BE2C (cell line): Measurements from ENCODE around the gene KCNN3.

Experiments
- DNase-seq: peaks from one replicate; pipeline ENCODE4 v3.0.0-alpha.2; 2020
- H3K27me3 ChIP-seq: fragments of 250-450 bp; sonication (Bioruptor Pico); 2 replicates; pipeline ENCODE4 v1.5.1; 2020; ENCODE audit warnings: mild to moderate bottlenecking
- H3K36me3 ChIP-seq: fragments of 250-450 bp; sonication (Bioruptor Pico); 2 replicates; pipeline ENCODE4 v1.5.1; 2020; ENCODE audit warnings: mild to moderate bottlenecking
- H3K4me1 ChIP-seq: fragments of 250-450 bp; sonication (Bioruptor Pico); 2 replicates; pipeline ENCODE4 v1.5.1; 2020
- H3K4me3 ChIP-seq: 2 replicates; pipeline ENCODE4 v1.5.1; 2011; ENCODE audit warnings: low read depth, low read length
- H3K9me3 ChIP-seq: fragments of 250-450 bp; sonication (Bioruptor Pico); 2 replicates; pipeline ENCODE4 v1.5.1; 2020
- TF ChIP-seq, protein P1 (sequence below): IDR thresholded peaks from 2 replicates; pipeline ENCODE4 v1.5.1; 2012; ENCODE audit warnings: mild to moderate bottlenecking, low read depth, low read length

Gene KCNN3

GRCh38 chr1:154770897-154771594, 99.0 kb downstream of the KCNN3 start:
- peaks cover 12% of the 10 kb centered on the region for H3K4me1 ChIP-seq
- no peak overlapping the region for H3K4me3 ChIP-seq
- no peaks in the 10 kb centered on the region for H3K27me3 ChIP-seq
- no peaks in the 10 kb centered on the region for H3K9me3 ChIP-seq
- TF ChIP-seq, protein P1, sequence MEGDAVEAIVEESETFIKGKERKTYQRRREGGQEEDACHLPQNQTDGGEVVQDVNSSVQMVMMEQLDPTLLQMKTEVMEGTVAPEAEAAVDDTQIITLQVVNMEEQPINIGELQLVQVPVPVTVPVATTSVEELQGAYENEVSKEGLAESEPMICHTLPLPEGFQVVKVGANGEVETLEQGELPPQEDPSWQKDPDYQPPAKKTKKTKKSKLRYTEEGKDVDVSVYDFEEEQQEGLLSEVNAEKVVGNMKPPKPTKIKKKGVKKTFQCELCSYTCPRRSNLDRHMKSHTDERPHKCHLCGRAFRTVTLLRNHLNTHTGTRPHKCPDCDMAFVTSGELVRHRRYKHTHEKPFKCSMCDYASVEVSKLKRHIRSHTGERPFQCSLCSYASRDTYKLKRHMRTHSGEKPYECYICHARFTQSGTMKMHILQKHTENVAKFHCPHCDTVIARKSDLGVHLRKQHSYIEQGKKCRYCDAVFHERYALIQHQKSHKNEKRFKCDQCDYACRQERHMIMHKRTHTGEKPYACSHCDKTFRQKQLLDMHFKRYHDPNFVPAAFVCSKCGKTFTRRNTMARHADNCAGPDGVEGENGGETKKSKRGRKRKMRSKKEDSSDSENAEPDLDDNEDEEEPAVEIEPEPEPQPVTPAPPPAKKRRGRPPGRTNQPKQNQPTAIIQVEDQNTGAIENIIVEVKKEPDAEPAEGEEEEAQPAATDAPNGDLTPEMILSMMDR = no peak
- no peak for DNase-seq
- H3K36me3 ChIP-seq = no peaks in the 10 kb centered on the region

- no peak overlapping the region for H3K4me3 ChIP-seq
Measured at GRCh38 chr1:154769193-154769895, 100.7 kb downstream of the KCNN3 start.

DNA sequence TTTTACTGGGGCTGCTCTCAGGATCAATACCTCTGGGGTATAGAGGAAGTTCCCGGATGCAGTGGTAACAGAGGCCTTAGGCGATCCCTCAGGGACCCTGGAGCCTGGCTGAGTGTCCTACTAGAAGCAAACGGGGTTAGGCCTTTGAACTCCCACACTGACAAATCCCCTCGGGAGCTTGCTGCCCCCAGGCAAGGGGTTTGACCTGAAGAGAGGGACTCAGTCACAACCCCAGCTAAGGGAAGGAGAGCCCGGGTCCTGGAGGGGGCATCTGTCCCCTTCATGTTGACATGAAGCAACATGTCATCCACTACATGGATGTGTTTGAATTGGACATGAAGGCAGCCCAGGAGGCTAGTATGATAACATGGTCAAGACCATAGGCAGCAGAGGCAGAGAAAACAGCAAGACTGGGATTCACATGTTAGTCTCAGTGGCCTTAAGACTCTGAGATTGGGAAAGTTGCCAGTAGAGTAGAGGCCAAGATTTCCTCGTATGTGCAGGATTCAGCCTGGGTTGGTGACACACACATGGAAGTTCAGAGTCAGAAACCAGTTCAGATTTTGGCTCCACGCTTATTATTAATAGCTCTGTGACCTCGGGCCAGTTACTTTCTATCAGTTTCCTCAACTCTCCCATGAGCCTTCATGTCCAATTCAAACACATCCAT, 101.5 kb downstream of the KCNN3 start:
- Histone ChIP-seq H3K4me3 (no peak overlapping the region), H3K27me3 (no peaks in the 10 kb centered on the region; the same call in 1 of the 2 replicates), H3K9me3 (no peaks in the 10 kb centered on the region), H3K36me3 (no peaks in the 10 kb centered on the region), H3K4me1 (peaks cover 6% of the 10 kb centered on the region)
- no peak for DNase-seq
- TF ChIP-seq, protein P1 = no peak

More at GRCh38 chr1:154769193-154769895, 100.7 kb downstream of the KCNN3 start:
- H3K36me3 ChIP-seq = no peaks in the 10 kb centered on the region
- TF ChIP-seq, protein P1 = no peak
- no peaks in the 10 kb centered on the region for H3K9me3 ChIP-seq
- no peak for DNase-seq
- H3K4me1 ChIP-seq = peaks cover 6% of the 10 kb centered on the region
- no peaks in the 10 kb centered on the region for H3K27me3 ChIP-seq

DNA sequence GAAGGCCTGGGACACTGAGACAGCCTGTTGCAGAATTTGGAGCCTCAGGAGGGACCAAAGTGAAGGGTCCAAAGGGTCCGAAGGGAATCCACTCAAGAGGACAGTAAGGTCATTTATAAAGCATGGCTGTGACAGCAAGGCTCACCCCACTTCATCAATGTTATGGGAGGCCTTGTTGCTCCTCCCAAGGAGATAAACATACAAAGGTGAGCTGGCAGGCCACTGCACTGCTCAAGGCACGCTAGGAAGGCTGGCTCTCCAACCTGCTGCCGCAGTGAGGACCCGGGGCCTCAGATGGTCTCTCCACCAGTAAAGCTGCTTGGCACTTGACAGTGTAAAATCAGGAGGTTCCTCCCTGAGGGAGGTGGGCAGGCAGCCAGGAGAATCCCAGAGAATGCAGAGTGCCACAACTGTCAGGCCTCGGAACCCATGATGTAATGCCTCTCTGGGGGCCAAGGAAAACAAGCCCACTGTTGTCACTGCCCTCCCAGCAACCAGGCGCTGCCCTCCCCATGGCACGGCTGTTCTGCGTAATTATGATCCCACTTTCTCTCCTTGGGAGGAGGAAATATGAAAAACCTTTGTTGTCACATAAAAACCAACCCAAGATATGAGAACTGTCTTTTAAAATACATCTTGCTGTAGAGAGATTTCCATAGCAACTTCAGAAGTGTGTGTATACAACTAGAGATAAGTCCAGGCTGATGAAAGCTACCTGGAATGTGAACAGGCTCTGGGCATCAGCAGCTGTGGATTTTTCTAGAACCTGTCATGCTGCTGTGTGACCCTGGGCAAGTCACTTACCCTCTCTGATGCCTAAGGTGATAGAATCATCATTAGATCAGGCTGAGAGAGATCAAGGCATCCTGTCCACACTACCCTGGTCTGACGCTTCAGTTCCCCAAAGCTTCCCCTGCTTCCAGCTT, 102.5 kb downstream of the KCNN3 start:
- Histone ChIP-seq H3K27me3 (no peaks in the 10 kb centered on the region; the same call in 1 of the 2 replicates), H3K4me1 (peaks cover 6% of the 10 kb centered on the region), H3K9me3 (no peaks in the 10 kb centered on the region), H3K4me3 (no peak overlapping the region), H3K36me3 (no peaks in the 10 kb centered on the region)
- TF ChIP-seq, protein P1 = no peak
- DNase-seq = peak; percentile 52

- TF ChIP-seq, protein P1 = peak; percentile 77
- H3K36me3 ChIP-seq = no peaks in the 10 kb centered on the region
- H3K4me1 ChIP-seq = peaks cover 6% of the 10 kb centered on the region
- no peak overlapping the region for H3K4me3 ChIP-seq
- DNase-seq = peak; percentile 45
- no peaks in the 10 kb centered on the region for H3K9me3 ChIP-seq
- no peaks in the 10 kb centered on the region; the same call in 1 of the 2 replicates for H3K27me3 ChIP-seq
Measured at GRCh38 chr1:154765970-154766369, 104.1 kb downstream of the KCNN3 start.
